OCI-LY7 (cell line): ENCODE data around the gene GJB2. TPM values are rescaled to one million over a fixed set of nuclear protein-coding genes. Genes with fewer than 3 reads are reported as not detected.

Source experiments
- BruUV-seq: library from RNA; stranded (reverse); fragments of 400-500 nt; replicated peaks from 2 replicates; lab custom pipeline; 2021; lab: Mats Ljungman, UMichigan
- CTCF ChIA-PET: fragments of 300-600 bp; sonication (Branson Sonifier 250); formaldehyde crosslinking; loops from one replicate; lab custom pipeline; 2022; ENCODE audit warnings: antibody characterized with exemption; ENCODE audit not compliant: unreplicated experiment; lab: Charles Lee
- POLR2A ChIA-PET: fragments of 300-600 bp; sonication (Branson Sonifier 250); formaldehyde crosslinking; loops from one replicate; lab custom pipeline; 2022; ENCODE audit warnings: antibody characterized with exemption; lab: Charles Lee
- DNase-seq: peaks from one replicate; pipeline ENCODE4 v3.0.0-alpha.2; 2015; ENCODE audit warnings: low spot score
- H2AFZ ChIP-seq: fragments of 200-600 bp; sonication (generic), shearing (Covaris generic); 2 replicates; pipeline ENCODE4 v1.6.1; 2014; ENCODE audit warnings: mild to moderate bottlenecking, antibody characterized with exemption, low read length, moderate library complexity
- H3K27ac ChIP-seq: fragments of 200-600 bp; sonication (generic); 2 replicates; pipeline ENCODE4 v1.5.1; 2014; ENCODE audit warnings: mixed run types, low read depth, mild to moderate bottlenecking, moderate library complexity, low read length, inconsistent platforms; ENCODE audit not compliant: poor library complexity, severe bottlenecking
- H3K36me3 ChIP-seq: fragments of 200-600 bp; sonication (generic); 2 replicates; pipeline ENCODE4 v1.6.1; 2014; ENCODE audit warnings: mild to moderate bottlenecking, antibody characterized with exemption, low read length, moderate library complexity, mixed read lengths; ENCODE audit not compliant: insufficient read depth
- H3K4me1 ChIP-seq: fragments of 200-600 bp; sonication (generic); 2 replicates; pipeline ENCODE4 v1.5.1; 2014; ENCODE audit warnings: mild to moderate bottlenecking, low read length; ENCODE audit not compliant: insufficient read depth, poor library complexity, severe bottlenecking
- H3K4me2 ChIP-seq: fragments of 200-600 bp; sonication (generic); 2 replicates; pipeline ENCODE4 v1.6.1; 2014; ENCODE audit warnings: mild to moderate bottlenecking, low read length
- H3K4me3 ChIP-seq: fragments of 200-600 bp; sonication (generic); 2 replicates; pipeline ENCODE4 v1.5.1; 2014; ENCODE audit warnings: mild to moderate bottlenecking, low read depth, low read length; ENCODE audit not compliant: poor library complexity, severe bottlenecking
- H3K79me2 ChIP-seq: fragments of 200-600 bp; sonication (generic); 2 replicates; pipeline ENCODE4 v1.6.1; 2016; ENCODE audit warnings: low read depth, mild to moderate bottlenecking, low read length, moderate library complexity, mixed read lengths; ENCODE audit not compliant: insufficient read depth
- H3K9me2 ChIP-seq: fragments of 200-600 bp; sonication (generic); 2 replicates; pipeline ENCODE4 v1.6.1; 2016; ENCODE audit warnings: mild to moderate bottlenecking, low read length, mixed read lengths; ENCODE audit not compliant: insufficient read depth
- H3K9me3 ChIP-seq: fragments of 200-600 bp; sonication (generic); 2 replicates; pipeline ENCODE4 v1.6.1; 2014; ENCODE audit warnings: mild to moderate bottlenecking, mixed run types, low read length, mixed read lengths
- H4K20me1 ChIP-seq: fragments of 200-600 bp; sonication (generic); 2 replicates; pipeline ENCODE4 v1.6.1; 2014; ENCODE audit warnings: mild to moderate bottlenecking, antibody characterized with exemption, low read length, moderate library complexity, mixed read lengths; ENCODE audit not compliant: insufficient read depth
- EZH2phosphoT487 ChIP-seq: fragments of 200-600 bp; sonication (generic); IDR thresholded peaks from 2 replicates; pipeline ENCODE4 v1.6.1; 2018; ENCODE audit warnings: low read depth, borderline replicate concordance, mild to moderate bottlenecking, mixed run types, antibody characterized with exemption, low read length, moderate library complexity, mixed read lengths
- intact Hi-C: fragments of 100-400 bp; cut with micrococcal nuclease; formaldehyde crosslinking; loops from one replicate; pipeline ENCODE4 v1.10.0; 2022; ENCODE audit not compliant: unreplicated experiment
- total RNA-seq, 2 experiments: library from RNA; depleted of rRNA in 1 of 2; stranded (reverse); fragments of >200 nt in 1 of 2; shearing (Covaris generic) in 1 of 2; gene quantifications; 2 replicates each; pipeline ENCODE4 v1.2.3, GENCODE V29; 2014 to 2022
- TF ChIP-seq, protein P1 (sequence below): fragments of 200-600 bp; sonication (generic); conservative IDR thresholded peaks from 2 replicates; pipeline ENCODE4 v1.5.1; 2014; ENCODE audit warnings: mild to moderate bottlenecking, antibody characterized with exemption, low read length, moderate library complexity, mixed read lengths

GJB2 gene
- total RNA-seq, 2 experiments from 2014 or later, result not detected

DNA sequence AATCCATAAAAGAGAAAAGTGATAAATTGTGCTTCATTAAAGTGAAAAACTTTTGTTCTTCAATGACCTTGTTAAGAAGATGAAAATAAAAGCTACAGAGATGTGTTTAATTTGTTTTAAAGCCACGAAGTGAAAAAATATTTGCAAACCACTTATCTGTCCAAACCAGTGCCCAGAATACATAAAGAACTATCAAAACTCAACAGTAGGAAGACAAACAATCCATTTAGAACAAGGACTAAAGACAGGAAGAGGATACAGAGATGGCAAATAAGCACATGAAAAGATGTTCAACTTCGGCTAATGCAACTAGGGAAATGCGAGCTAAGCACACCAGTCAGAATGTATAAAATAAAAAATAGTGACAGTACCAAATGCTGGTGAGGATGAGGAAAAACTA lies 24.4 kb upstream of the GJB2 start:
- no peak overlapping the region for H2AFZ ChIP-seq
- H3K4me3 ChIP-seq, result no peak overlapping the region
- no peaks in the 10 kb centered on the region for H3K79me2 ChIP-seq
- H3K4me1 ChIP-seq, result no peaks in the 10 kb centered on the region
- TF ChIP-seq, protein P1, sequence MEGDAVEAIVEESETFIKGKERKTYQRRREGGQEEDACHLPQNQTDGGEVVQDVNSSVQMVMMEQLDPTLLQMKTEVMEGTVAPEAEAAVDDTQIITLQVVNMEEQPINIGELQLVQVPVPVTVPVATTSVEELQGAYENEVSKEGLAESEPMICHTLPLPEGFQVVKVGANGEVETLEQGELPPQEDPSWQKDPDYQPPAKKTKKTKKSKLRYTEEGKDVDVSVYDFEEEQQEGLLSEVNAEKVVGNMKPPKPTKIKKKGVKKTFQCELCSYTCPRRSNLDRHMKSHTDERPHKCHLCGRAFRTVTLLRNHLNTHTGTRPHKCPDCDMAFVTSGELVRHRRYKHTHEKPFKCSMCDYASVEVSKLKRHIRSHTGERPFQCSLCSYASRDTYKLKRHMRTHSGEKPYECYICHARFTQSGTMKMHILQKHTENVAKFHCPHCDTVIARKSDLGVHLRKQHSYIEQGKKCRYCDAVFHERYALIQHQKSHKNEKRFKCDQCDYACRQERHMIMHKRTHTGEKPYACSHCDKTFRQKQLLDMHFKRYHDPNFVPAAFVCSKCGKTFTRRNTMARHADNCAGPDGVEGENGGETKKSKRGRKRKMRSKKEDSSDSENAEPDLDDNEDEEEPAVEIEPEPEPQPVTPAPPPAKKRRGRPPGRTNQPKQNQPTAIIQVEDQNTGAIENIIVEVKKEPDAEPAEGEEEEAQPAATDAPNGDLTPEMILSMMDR, result no peak
- TF ChIP-seq EZH2phosphoT487, result no peak
- ChIA-PET CTCF (no interaction called here), POLR2A (no interaction called here)
- no peaks in the 10 kb centered on the region for H3K36me3 ChIP-seq
- H3K9me3 ChIP-seq, result no peaks in the 10 kb centered on the region
- no peaks in the 10 kb centered on the region for H4K20me1 ChIP-seq
- BruUV-seq, result no TSS peak
- DNase-seq, result no peak
- H3K4me2 ChIP-seq, result no peak overlapping the region
- no peak overlapping the region for H3K27ac ChIP-seq
- no peaks in the 10 kb centered on the region for H3K9me2 ChIP-seq
- intact Hi-C loops, result no loop called here

GRCh38 chr13:20209948-20210347 lies 17.2 kb upstream of the GJB2 start:
- no peaks in the 10 kb centered on the region for H3K9me3 ChIP-seq
- DNase-seq, result no peak
- no peaks in the 10 kb centered on the region for H3K36me3 ChIP-seq
- no peak overlapping the region for H3K4me3 ChIP-seq
- CTCF ChIA-PET, result no interaction called here
- no peaks in the 10 kb centered on the region for H3K79me2 ChIP-seq
- no peak overlapping the region for H3K4me2 ChIP-seq
- TF ChIP-seq, protein P1, result no peak
- TF ChIP-seq EZH2phosphoT487, result no peak
- H3K4me1 ChIP-seq, result no peaks in the 10 kb centered on the region
- no peaks in the 10 kb centered on the region for H4K20me1 ChIP-seq
- intact Hi-C loops, result no loop called here
- H3K27ac ChIP-seq, result no peak overlapping the region
- no peaks in the 10 kb centered on the region for H3K9me2 ChIP-seq
- no peak overlapping the region for H2AFZ ChIP-seq
- POLR2A ChIA-PET, result no interaction called here
- no TSS peak for BruUV-seq

- no peak overlapping the region for H3K4me3 ChIP-seq
- intact Hi-C loops, result no loop called here
- H3K9me2 ChIP-seq, result no peaks in the 10 kb centered on the region
- H4K20me1 ChIP-seq, result no peaks in the 10 kb centered on the region
- H3K79me2 ChIP-seq, result no peaks in the 10 kb centered on the region
- BruUV-seq, result no TSS peak
- TF ChIP-seq EZH2phosphoT487, result no peak
- TF ChIP-seq, protein P1, result no peak
- no peak overlapping the region for H3K27ac ChIP-seq
- H3K9me3 ChIP-seq, result no peaks in the 10 kb centered on the region
- ChIA-PET CTCF (no interaction called here), POLR2A (no interaction called here)
- H3K4me2 ChIP-seq, result no peak overlapping the region
- H3K36me3 ChIP-seq, result no peaks in the 10 kb centered on the region
- no peak for DNase-seq
- H2AFZ ChIP-seq, result no peak overlapping the region
- no peaks in the 10 kb centered on the region for H3K4me1 ChIP-seq
Observed at GRCh38 chr13:20206698-20207235, 14.0 kb upstream of the GJB2 start.
